GM10248 (cell line): ENCODE data around the gene ROBO1.
A peak's percentile ranks its signal among the peaks of the same experiment; 100 is the strongest.

Source experiments
- CTCF ChIA-PET: fragments of 300-600 bp; sonication (Branson Sonifier 250); formaldehyde crosslinking; extraction: SDS; loops from one replicate; lab custom pipeline; 2021; ENCODE audit warnings: antibody characterized with exemption; lab: Yijun Ruan, JAX
- POLR2A ChIA-PET: fragments of 350-650 bp; sonication (Branson Sonifier 250); formaldehyde crosslinking; extraction: SDS; loops from one replicate; lab custom pipeline; 2020; ENCODE audit warnings: antibody characterized with exemption; lab: Yijun Ruan, JAX
- DNase-seq: peaks from one replicate; pipeline ENCODE4 v3.0.0; 2012; ENCODE audit errors: extremely low spot score
- TF ChIP-seq, protein P1 (sequence below): IDR thresholded peaks from 2 replicates; pipeline ENCODE4 v1.5.1; 2012; ENCODE audit warnings: mild to moderate bottlenecking, low read depth; ENCODE audit errors: extremely low read depth, missing control alignments, control extremely low read depth

Gene ROBO1

DNA sequence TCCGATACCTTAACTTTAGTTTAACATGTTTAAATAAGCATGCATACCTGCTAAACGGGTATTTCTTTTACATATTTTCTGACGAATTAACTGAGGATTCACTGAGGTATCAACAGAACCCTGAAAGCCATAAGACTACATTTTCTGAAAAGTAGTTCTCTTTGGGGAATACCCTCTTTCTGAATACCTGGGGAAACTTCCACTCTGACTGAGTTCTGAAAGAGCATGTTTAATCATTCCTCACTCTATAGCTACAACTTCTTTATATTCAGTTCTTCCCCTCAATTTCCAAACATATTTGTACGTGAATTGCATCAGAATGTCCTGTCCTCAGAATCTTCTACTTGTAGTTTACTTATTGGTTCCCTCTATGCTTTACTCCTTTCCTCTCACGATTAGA, 403.0 kb downstream of the ROBO1 start:
- POLR2A ChIA-PET, result no interaction called here
- CTCF ChIA-PET, result interaction anchor here (1.3 kb wide), 1 partner anchor 279 kb away, joined by 4 read pairs; no protein-coding TSS in a partner anchor
- TF ChIP-seq, protein P1, sequence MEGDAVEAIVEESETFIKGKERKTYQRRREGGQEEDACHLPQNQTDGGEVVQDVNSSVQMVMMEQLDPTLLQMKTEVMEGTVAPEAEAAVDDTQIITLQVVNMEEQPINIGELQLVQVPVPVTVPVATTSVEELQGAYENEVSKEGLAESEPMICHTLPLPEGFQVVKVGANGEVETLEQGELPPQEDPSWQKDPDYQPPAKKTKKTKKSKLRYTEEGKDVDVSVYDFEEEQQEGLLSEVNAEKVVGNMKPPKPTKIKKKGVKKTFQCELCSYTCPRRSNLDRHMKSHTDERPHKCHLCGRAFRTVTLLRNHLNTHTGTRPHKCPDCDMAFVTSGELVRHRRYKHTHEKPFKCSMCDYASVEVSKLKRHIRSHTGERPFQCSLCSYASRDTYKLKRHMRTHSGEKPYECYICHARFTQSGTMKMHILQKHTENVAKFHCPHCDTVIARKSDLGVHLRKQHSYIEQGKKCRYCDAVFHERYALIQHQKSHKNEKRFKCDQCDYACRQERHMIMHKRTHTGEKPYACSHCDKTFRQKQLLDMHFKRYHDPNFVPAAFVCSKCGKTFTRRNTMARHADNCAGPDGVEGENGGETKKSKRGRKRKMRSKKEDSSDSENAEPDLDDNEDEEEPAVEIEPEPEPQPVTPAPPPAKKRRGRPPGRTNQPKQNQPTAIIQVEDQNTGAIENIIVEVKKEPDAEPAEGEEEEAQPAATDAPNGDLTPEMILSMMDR, result no peak
- no peak for DNase-seq

DNA sequence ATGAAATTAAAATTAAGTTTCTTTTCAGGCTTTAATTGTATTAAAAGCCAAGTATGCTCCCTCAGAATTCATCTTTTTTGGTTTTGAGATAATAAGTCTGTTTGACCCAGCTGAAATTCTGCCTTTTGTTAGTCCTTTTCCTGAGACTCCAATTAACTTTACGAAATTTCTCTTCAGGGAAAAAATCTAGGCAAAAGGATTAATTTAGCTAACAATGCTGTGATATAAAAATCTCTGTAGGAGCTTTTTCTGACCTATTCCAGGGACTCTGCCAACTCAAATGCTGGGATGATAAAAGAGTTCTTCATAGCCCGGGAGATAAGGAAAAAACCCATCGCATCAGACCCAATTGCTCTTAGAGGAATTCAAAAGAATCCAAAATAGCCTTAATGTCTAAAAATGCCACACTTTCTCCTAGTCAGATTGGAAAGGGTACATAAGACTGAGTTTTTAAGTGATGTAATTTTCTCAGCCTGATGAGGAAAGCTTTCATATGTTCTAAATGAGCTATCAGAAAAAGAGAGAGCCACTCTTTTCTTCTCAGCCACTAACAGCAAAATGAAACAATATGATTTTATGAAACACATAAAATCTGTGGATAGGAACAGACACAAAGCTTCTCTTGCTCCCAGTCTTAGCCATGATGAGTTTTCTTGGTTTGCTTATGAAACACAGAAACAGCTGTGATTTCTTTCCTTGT, 405.1 kb downstream of the ROBO1 start:
- ChIA-PET POLR2A (no interaction called here), CTCF (interaction anchor here (0.8 to 3.2 kb wide), 13 partner anchors 9 to 720 kb away, joined by 3 to 30 read pairs (median 4); no protein-coding TSS in a partner anchor)
- TF ChIP-seq, protein P1, result no peak
- no peak for DNase-seq

DNA sequence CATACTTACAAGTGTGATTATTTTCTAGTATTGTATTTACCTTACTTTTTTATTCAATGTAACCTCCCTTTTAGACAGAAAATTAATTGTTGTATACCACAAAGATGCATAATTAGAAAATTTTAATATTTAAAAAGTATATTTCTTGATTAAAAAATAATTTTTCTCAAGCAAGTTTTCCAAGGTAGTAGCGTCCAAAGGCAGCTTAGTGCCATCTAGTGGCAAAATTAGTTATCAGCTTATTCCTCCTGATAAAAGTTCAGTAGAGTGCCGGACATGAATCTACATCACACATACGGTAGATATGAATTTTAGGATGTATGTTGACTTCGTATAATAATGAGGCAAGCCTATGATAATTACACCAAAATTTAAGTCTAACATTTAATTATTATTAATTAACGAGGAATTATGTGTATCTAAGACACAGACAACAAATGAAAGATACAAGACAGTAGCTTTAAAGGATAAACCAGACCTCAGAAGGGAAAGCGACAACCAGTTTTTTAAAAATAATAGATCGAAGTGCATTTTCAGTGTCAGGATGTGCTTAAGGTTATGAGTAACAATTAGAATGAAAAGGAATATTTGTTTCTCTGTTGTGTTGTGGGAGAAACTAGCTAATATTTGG, 405.9 kb downstream of the ROBO1 start:
- POLR2A ChIA-PET, result no interaction called here
- DNase-seq, result peak; percentile 14
- CTCF ChIA-PET, result interaction anchor here (0.7 to 3.2 kb wide), 15 partner anchors 8 to 719 kb away, joined by 3 to 30 read pairs (median 4); no protein-coding TSS in a partner anchor
- TF ChIP-seq, protein P1, result peak; percentile 71

DNA sequence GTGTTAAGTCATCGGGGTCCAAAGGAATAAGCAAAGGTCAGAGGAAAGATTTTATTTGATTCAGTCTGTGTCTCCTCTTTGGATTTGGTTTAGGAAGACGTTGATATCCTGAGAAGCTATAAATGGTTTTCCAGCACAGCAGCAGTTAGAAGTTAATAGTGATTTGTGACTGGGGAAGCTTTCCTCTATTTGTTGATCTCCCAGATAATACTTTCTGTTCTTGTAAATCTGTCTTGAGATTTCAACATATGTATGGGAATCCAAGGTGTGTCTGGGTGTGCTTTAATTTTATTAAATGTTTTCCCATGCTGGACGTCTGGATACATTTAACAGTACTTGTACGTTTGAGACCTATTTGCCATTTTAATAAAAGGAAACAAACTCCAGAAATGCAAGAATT, 409.5 kb downstream of the ROBO1 start:
- TF ChIP-seq, protein P1, result no peak
- CTCF ChIA-PET, result interaction anchor here (1.0 to 1.3 kb wide), 3 partner anchors 9 to 713 kb away, joined by 3 to 6 read pairs (median 3); no protein-coding TSS in a partner anchor
- POLR2A ChIA-PET, result no interaction called here
- no peak for DNase-seq

DNA sequence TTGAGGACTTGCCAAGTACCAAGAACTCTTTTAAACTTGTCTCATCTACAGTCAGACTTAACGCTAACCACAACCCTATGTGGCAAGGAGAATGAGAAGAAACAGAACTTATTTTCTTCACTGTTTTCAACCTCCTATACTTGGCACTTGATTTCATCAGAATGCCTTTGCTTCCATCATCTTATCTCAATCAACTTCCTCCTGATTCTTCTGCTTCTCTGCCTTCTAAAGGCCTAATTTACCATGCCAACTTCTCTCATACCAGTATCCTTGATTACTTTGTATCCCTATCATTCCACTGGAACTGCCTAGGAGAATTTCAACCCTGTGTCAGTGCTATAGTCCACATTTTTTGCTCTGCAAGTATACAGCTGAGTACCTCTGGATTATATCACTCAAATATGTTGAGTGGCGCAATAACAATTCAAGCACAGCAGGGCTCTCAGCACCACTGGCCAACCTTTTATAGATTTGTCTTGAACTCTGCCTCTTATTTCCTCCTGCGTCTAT, 413.6 kb downstream of the ROBO1 start:
- ChIA-PET CTCF (interaction anchor here (1.3 kb wide), 2 partner anchors 8 to 35 kb away, joined by 3 to 5 read pairs; no protein-coding TSS in a partner anchor), POLR2A (no interaction called here)
- TF ChIP-seq, protein P1, result no peak
- no peak for DNase-seq

DNA sequence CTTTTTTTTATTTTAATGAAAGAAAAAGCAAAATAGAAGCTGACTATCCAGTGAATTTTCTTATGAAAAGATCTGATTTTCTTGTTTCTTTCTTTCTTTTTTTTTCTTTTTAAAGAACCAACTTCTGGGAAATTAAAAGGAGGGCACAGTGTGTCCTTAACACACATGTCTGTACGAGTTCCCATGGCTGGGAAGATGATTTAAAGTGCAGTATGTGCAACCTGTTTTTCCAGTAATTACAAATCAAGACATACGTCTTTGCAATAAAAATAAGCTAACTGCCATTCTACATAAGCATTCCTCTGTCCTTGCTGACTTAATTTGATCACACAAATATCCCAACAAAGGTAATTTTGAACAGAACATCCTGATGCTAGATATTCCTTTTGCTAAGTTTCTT, 416.1 kb downstream of the ROBO1 start:
- ChIA-PET POLR2A (no interaction called here), CTCF (interaction anchor here (1.2 kb wide), 2 partner anchors 10 to 11 kb away, joined by 4 to 10 read pairs; no protein-coding TSS in a partner anchor)
- DNase-seq, result no peak
- TF ChIP-seq, protein P1, result no peak
